Skeletal muscle satellite cell (primary cell): Measurements from ENCODE around the gene LGI1.

ENCODE experiments used
- H3K27me3 ChIP-seq: 2 replicates; pipeline ENCODE4 v1.7.0; 2013; ENCODE audit warnings: low read length; ENCODE audit not compliant: control insufficient read depth, insufficient read depth
- H3K36me3 ChIP-seq: 2 replicates; pipeline ENCODE4 v1.7.0; 2013; ENCODE audit warnings: mild to moderate bottlenecking, control low read depth, low read length; ENCODE audit not compliant: insufficient read depth
- H3K4me1 ChIP-seq: 2 replicates; pipeline ENCODE4 v1.7.0; 2013; ENCODE audit warnings: low read length; ENCODE audit not compliant: control insufficient read depth, insufficient read depth
- H3K4me2 ChIP-seq: 2 replicates; pipeline ENCODE4 v1.7.0; 2013; ENCODE audit warnings: mild to moderate bottlenecking, low read length
- H3K4me3 ChIP-seq: 2 replicates; pipeline ENCODE4 v1.7.0; 2013; ENCODE audit warnings: low read length
- H3K9ac ChIP-seq: 2 replicates; pipeline ENCODE4 v1.7.0; 2013; ENCODE audit warnings: mild to moderate bottlenecking, low read depth, low read length, moderate library complexity
- H3K9me3 ChIP-seq: replicated peaks from 2 replicates; pipeline ENCODE4 v1.7.0; 2013; ENCODE audit warnings: mild to moderate bottlenecking, control low read depth, low read length

LGI1 gene

GRCh38 chr10:93812659-93813338 is 55.1 kb downstream of the LGI1 start:
- Histone ChIP-seq H3K36me3 (no peaks in the 10 kb centered on the region), H3K4me2 (no peak overlapping the region), H3K9ac (no peak overlapping the region), H3K9me3 (no peaks in the 10 kb centered on the region), H3K4me3 (no peak overlapping the region), H3K4me1 (peaks cover 9% of the 10 kb centered on the region), H3K27me3 (peaks cover 28% of the 10 kb centered on the region)

GRCh38 chr10:93813507-93814465 is 56.0 kb downstream of the LGI1 start:
- Histone ChIP-seq H3K4me3 (no peak overlapping the region), H3K36me3 (no peaks in the 10 kb centered on the region), H3K27me3 (peaks cover 28% of the 10 kb centered on the region), H3K9me3 (no peaks in the 10 kb centered on the region), H3K4me2 (no peak overlapping the region), H3K9ac (no peak overlapping the region), H3K4me1 (peaks cover 9% of the 10 kb centered on the region)

DNA sequence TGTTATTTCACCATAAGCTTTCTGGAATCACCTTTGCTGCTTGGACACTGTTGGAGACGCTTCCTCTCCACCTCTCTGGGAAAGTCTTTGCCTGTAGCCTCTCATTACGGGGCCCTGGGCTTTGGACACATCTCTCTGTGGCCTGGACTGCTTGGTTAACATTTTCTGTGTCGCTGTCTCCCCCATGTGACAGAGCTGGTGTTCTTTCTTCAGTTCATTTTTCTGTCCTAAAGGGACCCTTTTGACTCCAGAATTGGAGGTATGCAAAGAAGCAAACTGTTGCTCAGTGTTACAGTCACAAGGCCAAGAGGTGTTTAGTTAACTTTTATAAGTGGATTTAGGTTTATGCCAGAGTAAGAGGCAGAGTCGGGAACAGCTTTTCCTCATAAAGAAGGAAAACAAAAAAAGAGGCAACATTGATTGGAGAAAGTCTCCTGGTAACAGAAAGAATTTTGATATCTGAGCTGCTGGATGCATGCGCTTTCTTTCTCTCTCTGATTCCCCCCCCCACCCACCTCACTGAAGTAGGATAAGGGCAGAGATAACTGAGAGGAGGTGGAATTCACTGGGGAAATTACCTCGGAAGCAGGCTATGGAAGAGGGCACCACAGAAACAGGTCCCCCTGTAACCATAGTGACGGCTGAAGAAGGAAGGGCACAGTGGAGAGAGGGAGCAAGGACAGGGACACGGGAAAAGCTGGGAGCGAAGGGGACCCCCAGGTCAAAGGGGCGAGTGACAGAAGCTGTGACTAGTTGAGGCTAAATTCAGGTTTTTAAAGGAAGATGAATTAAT is 57.8 kb downstream of the LGI1 start:
- no peaks in the 10 kb centered on the region for H3K9me3 ChIP-seq
- H3K36me3 ChIP-seq: no peaks in the 10 kb centered on the region
- peak overlapping the region; percentile 4 for H3K4me2 ChIP-seq
- H3K4me1 ChIP-seq: peaks cover 9% of the 10 kb centered on the region
- peaks cover 32% of the 10 kb centered on the region for H3K27me3 ChIP-seq
- H3K9ac ChIP-seq: no peak overlapping the region
- no peak overlapping the region for H3K4me3 ChIP-seq

GRCh38 chr10:93816123-93816747 is 58.5 kb downstream of the LGI1 start:
- peak overlapping the region; percentile 4 for H3K4me2 ChIP-seq
- H3K4me3 ChIP-seq: no peak overlapping the region
- H3K9ac ChIP-seq: no peak overlapping the region
- H3K9me3 ChIP-seq: no peaks in the 10 kb centered on the region
- H3K36me3 ChIP-seq: no peaks in the 10 kb centered on the region
- H3K4me1 ChIP-seq: peaks cover 9% of the 10 kb centered on the region
- peaks cover 32% of the 10 kb centered on the region for H3K27me3 ChIP-seq

GRCh38 chr10:93818086-93818485 is 60.4 kb downstream of the LGI1 start:
- Histone ChIP-seq H3K9ac (no peak overlapping the region), H3K9me3 (no peaks in the 10 kb centered on the region), H3K4me3 (no peak overlapping the region), H3K27me3 (peaks cover 32% of the 10 kb centered on the region), H3K4me1 (peaks cover 9% of the 10 kb centered on the region), H3K36me3 (no peaks in the 10 kb centered on the region), H3K4me2 (no peak overlapping the region)

DNA sequence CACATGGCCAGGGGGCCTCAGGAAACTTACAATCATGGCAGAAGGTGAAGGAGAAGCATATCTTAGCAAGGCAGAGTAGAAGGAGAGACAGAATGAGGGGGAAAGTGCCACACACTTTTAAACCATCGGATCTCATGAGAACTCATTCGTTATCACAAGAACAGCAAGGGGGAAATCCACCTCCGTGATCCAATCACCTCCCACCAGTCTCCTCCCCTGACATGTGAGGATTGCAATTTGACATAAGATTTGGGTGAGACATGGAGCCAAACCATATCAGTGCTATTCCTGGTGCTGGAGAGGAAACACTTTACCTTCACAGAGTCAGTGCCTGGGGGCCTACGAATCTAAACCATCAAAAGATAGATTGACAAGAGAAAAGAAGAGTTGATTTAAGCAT is 61.8 kb downstream of the LGI1 start:
- H3K4me3 ChIP-seq: no peak overlapping the region
- H3K4me1 ChIP-seq: no peaks in the 10 kb centered on the region
- H3K4me2 ChIP-seq: no peak overlapping the region
- H3K36me3 ChIP-seq: no peaks in the 10 kb centered on the region
- no peaks in the 10 kb centered on the region for H3K9me3 ChIP-seq
- H3K27me3 ChIP-seq: peaks cover 32% of the 10 kb centered on the region
- H3K9ac ChIP-seq: no peak overlapping the region

- Histone ChIP-seq H3K9ac (no peak overlapping the region), H3K4me1 (no peaks in the 10 kb centered on the region), H3K9me3 (no peaks in the 10 kb centered on the region), H3K27me3 (peaks cover 26% of the 10 kb centered on the region), H3K4me3 (no peak overlapping the region), H3K4me2 (no peak overlapping the region), H3K36me3 (no peaks in the 10 kb centered on the region)
Observed at GRCh38 chr10:93820434-93820833, 62.7 kb downstream of the LGI1 start.

DNA sequence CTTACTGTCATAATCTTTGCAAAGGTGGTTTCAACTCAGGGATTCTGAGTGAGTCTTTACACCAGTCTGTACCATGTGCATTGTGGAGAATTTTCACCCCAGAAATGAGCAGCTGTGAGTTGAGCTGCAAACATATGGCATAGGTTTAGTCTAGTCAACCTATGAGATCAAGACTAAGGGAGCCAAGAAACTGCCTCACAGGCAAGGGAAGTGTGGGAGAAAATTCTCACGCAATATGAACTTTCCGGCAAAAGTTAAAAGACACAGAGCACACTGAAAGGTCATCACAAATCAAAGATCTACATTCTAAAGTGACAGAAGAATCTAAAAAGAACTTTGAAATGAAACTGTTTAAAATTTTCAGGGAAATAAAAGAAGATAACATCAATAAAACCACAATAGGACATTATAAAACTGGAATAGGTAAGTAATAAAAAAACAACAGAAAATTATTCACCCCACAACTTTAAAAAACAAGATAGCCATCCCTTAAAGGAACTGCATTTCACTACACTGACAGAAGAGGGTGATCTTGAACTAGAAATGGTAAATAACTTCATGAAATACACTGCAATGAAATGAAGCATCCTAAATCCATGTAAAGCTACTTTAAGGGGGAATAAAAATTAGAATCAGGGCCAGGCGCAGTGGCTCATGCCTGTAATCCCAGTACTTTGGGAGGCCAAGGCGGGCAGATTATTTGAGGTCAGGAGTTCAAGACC is 63.5 kb downstream of the LGI1 start:
- no peaks in the 10 kb centered on the region for H3K36me3 ChIP-seq
- no peak overlapping the region for H3K9ac ChIP-seq
- no peaks in the 10 kb centered on the region for H3K9me3 ChIP-seq
- H3K27me3 ChIP-seq: peaks cover 21% of the 10 kb centered on the region
- no peaks in the 10 kb centered on the region for H3K4me1 ChIP-seq
- no peak overlapping the region for H3K4me3 ChIP-seq
- H3K4me2 ChIP-seq: no peak overlapping the region

- Histone ChIP-seq H3K4me2 (no peak overlapping the region), H3K27me3 (peaks cover 13% of the 10 kb centered on the region), H3K9ac (no peak overlapping the region), H3K4me1 (no peaks in the 10 kb centered on the region), H3K4me3 (no peak overlapping the region), H3K9me3 (no peaks in the 10 kb centered on the region), H3K36me3 (no peaks in the 10 kb centered on the region)
Observed at GRCh38 chr10:93826355-93826754, 68.6 kb downstream of the LGI1 start.

DNA sequence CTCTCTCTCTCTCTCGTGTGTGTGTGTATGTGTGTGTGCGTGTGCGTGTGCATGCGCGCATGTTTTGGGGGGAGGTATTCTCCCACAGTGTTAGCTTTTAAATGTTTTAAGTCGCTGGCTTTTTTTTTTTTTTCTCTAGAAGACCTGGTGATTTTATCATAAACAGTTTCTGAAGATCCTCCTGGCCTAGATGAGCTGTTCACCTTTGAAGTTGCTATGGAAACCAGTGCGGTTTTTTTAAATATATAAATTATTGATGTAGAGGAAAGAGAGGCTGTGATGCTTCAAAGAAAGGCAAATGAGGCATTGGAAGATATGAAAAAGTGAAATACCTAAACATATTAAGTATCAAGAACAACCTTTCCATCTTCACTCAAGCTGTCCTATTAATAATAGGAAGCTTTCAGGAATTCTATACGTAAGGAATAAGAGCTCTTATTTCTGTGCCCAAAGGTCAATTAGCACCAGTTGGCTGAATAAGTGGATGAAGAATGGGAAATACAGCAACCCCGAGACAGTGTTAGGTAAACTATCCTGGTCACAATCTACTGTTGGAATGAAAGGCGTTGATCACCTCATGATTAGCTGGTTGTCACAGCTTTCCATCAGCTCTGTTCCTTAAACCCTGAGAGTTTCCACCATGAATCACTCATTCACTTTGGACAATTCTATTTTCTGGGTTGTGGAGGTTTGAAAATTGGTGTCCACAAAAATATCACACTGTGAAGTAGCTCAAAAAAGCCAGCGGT is 69.5 kb downstream of the LGI1 start:
- H3K27me3 ChIP-seq: peaks cover 21% of the 10 kb centered on the region
- no peaks in the 10 kb centered on the region for H3K9me3 ChIP-seq

More for the DNA sequence above, 69.5 kb downstream of the LGI1 start:
- no peaks in the 10 kb centered on the region for H3K36me3 ChIP-seq
- no peak overlapping the region for H3K4me3 ChIP-seq
- no peak overlapping the region for H3K4me2 ChIP-seq
- no peak overlapping the region for H3K9ac ChIP-seq
- no peaks in the 10 kb centered on the region for H3K4me1 ChIP-seq
